BJ (cell line): ENCODE results near the gene TMED1. TPM values are rescaled to one million over a fixed set of nuclear protein-coding genes. Genes with fewer than 3 reads are reported as not detected.
"Not testable (repeated sequence)": the region's sequence is repeated elsewhere in the genome, so short reads cannot be mapped to it uniquely, and the experiment has no call there.

ENCODE experiments used
- CTCF ChIA-PET: fragments of 350-600 bp; formaldehyde crosslinking; extraction: SDS; loops from one replicate; lab custom pipeline; 2021; ENCODE audit warnings: antibody characterized with exemption, inconsistent platforms; lab: Yijun Ruan, JAX
- POLR2A ChIA-PET: fragments of 300-600 bp; sonication (Branson Sonifier 250); formaldehyde crosslinking; extraction: SDS; loops from one replicate; lab custom pipeline; 2021; ENCODE audit warnings: antibody characterized with exemption; lab: Charles Lee
- DNase-seq: peaks from one replicate; pipeline ENCODE4 v3.0.0-alpha.2; 2011; ENCODE audit warnings: low read depth
- H3K27me3 ChIP-seq: 2 replicates; pipeline ENCODE4 v1.6.0; 2011; ENCODE audit warnings: low read length; ENCODE audit not compliant: control insufficient read depth, insufficient read depth
- H3K36me3 ChIP-seq: 2 replicates; pipeline ENCODE4 v1.5.1; 2011; ENCODE audit warnings: low read length; ENCODE audit not compliant: control insufficient read depth, insufficient read depth
- H3K4me3 ChIP-seq: 2 replicates; pipeline ENCODE4 v1.5.1; 2011; ENCODE audit warnings: low read depth, mild to moderate bottlenecking, control low read depth, low read length
- CTCF ChIP-seq: IDR thresholded peaks from 2 replicates; pipeline ENCODE4 v1.5.1; 2011; ENCODE audit warnings: low read depth, mild to moderate bottlenecking, control low read depth, inconsistent platforms, low read length, moderate library complexity; ENCODE audit not compliant: insufficient read depth
- polyA plus RNA-seq: library from polyadenylated mRNA; depleted of rRNA; stranded (reverse); fragments of >200 nt; gene quantifications from 2 replicates; pipeline ENCODE4 v1.2.3, GENCODE V29; 2011

The TMED1 gene
- polyA plus RNA-seq, 1 experiment = 85.3 TPM

- POLR2A ChIA-PET = no interaction called here
- Histone ChIP-seq H3K27me3 (no peaks in the 10 kb centered on the region), H3K36me3 (no peaks in the 10 kb centered on the region), H3K4me3 (no peak overlapping the region)
- CTCF ChIA-PET = interaction anchor here (0.6 to 2.9 kb wide), 4 partner anchors 9 to 55 kb away, joined by 3 to 13 read pairs (median 8); no protein-coding TSS in a partner anchor
- no peak for DNase-seq
- TF ChIP-seq CTCF = no peak
These were observed 45.5 kb upstream of the TMED1 start for GRCh38 chr19:10881403-10882107.

GRCh38 chr19:10878253-10878652 is 42.2 kb upstream of the TMED1 start:
- no peak overlapping the region for H3K4me3 ChIP-seq
- DNase-seq = no peak

GRCh38 chr19:10877608-10878007 is 41.6 kb upstream of the TMED1 start:
- DNase-seq, POLR2A ChIA-PET, H3K27me3 ChIP-seq, H3K4me3 ChIP-seq, H3K36me3 ChIP-seq: not testable (repeated sequence)
- CTCF ChIA-PET = interaction anchor here (0.9 to 2.1 kb wide), 4 partner anchors 13 to 160 kb away, joined by 3 to 8 read pairs (median 4); partner anchors contain the start of gene DNM2

More at GRCh38 chr19:10878253-10878652, 42.2 kb upstream of the TMED1 start:
- CTCF ChIA-PET = interaction anchor here (0.9 to 2.1 kb wide), 3 partner anchors 32 to 161 kb away, joined by 3 to 8 read pairs (median 4); partner anchors contain the start of gene DNM2
- POLR2A ChIA-PET = no interaction called here
- no peaks in the 10 kb centered on the region for H3K27me3 ChIP-seq
- no peak for TF ChIP-seq CTCF
- H3K36me3 ChIP-seq = no peaks in the 10 kb centered on the region

GRCh38 chr19:10876459-10877240 is 40.6 kb upstream of the TMED1 start:
- no peak overlapping the region for H3K4me3 ChIP-seq
- H3K36me3 ChIP-seq = no peaks in the 10 kb centered on the region
- ChIA-PET POLR2A (no interaction called here), CTCF (interaction anchor here (0.5 to 2.1 kb wide), 3 partner anchors 12 to 311 kb away, joined by 3 to 8 read pairs (median 4); partner anchors contain the start of genes DNM2 and KRI1)
- H3K27me3 ChIP-seq = no peaks in the 10 kb centered on the region
- TF ChIP-seq CTCF = no peak
- no peak for DNase-seq

- no peak for TF ChIP-seq CTCF
- CTCF ChIA-PET = interaction anchor here (0.6 to 4.2 kb wide), 6 partner anchors 10 to 201 kb away, joined by 3 to 37 read pairs (median 4); no protein-coding TSS in a partner anchor
- POLR2A ChIA-PET = no interaction called here
- H3K4me3 ChIP-seq = no peak overlapping the region
- no peaks in the 10 kb centered on the region for H3K27me3 ChIP-seq
- H3K36me3 ChIP-seq = no peaks in the 10 kb centered on the region
- DNase-seq = no peak
These were observed 38.0 kb upstream of the TMED1 start for GRCh38 chr19:10874024-10874423.
